Measurements from ENCODE around the gene GDI2.

DNA sequence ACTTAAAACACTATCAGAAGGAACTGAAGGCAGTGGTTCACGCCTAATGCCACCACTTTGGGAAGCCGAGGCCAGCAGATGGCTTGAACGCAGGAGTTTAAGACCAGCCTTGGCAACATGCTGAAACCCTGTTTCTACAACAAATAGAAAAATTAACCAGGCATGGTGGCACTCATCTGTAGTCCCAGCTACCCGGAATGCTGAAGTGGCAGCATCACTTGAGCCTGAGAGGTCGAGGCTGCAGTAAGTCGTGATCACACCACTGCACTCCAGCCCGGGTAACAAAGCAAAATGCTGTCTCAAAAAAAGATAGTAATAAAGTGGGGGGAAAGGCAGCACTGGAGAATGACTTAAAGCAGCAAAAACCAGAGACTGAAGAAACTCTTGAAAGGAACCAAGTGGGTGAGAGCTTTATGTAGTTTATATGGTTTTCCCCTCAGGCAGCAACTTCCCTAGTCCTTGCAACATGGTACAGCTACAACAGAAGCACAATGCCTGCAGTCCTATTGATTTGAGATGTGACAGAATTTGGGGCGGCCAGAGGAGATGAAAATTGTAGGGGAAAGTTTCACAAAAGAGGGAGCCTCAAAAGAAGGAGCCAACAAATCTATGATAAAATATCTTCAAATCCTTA, 38.1 kb downstream of the GDI2 start:
- TF ChIP-seq, protein P1, sequence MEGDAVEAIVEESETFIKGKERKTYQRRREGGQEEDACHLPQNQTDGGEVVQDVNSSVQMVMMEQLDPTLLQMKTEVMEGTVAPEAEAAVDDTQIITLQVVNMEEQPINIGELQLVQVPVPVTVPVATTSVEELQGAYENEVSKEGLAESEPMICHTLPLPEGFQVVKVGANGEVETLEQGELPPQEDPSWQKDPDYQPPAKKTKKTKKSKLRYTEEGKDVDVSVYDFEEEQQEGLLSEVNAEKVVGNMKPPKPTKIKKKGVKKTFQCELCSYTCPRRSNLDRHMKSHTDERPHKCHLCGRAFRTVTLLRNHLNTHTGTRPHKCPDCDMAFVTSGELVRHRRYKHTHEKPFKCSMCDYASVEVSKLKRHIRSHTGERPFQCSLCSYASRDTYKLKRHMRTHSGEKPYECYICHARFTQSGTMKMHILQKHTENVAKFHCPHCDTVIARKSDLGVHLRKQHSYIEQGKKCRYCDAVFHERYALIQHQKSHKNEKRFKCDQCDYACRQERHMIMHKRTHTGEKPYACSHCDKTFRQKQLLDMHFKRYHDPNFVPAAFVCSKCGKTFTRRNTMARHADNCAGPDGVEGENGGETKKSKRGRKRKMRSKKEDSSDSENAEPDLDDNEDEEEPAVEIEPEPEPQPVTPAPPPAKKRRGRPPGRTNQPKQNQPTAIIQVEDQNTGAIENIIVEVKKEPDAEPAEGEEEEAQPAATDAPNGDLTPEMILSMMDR (IDR thresholded peaks at IDR 0.05): no peak
- no peak for TF ChIP-seq POLR2A (IDR thresholded peaks at IDR 0.05)
- no peak for TF ChIP-seq EP300 (IDR thresholded peaks at IDR 0.05)
